ENCODE measurements around the gene PUM1. TPM values are rescaled to one million over a fixed set of nuclear protein-coding genes. Genes with fewer than 3 reads are reported as not detected.
A peak's percentile ranks its signal among the peaks of the same experiment; 100 is the strongest.

The PUM1 gene
- total and polyA plus RNA-seq, 8 donors = 12.9 to 126 (median 78.5) TPM

DNA sequence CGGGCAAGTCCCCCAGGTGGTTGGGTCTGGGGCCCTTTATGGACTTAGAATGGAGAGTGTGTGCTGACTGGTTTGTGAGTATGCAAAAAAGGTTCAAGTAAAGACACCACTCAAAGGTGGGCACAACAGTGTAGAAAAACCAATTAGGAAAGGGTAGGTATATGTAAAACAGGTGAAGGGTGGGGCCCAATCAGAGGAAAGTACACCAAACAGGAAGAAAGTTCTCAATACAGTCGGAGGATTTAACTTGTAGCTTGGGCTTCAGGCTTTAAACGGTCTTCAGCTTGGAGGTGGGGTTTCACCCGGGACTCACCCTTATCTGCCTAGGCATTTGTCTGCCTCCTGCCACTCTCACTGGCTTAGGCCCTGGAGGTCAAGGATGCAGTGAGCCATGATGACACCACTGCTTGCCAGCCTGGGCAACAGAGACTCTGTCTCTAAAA is 6.8 kb upstream of the PUM1 start:
- intact Hi-C loops (cut with DNase I; ENCODE audit: low total_unique reads) = no loop called here
- WGBS, 5 donors = 40 to 58% (median 53%) methylated on average over 4 of the region's 4 CpGs
- Histone ChIP-seq H3K9me3 (no peaks in the 10 kb centered on the region), H3K27ac (no peak overlapping the region), H3K4me1 (no peaks in the 10 kb centered on the region), H3K27me3 (no peaks in the 10 kb centered on the region), H3K4me3 (no peak overlapping the region), H3K36me3 (no peaks in the 10 kb centered on the region)
- no peak for DNase-seq
- TF ChIP-seq EP300 (IDR thresholded peaks at IDR 0.05) = no peak
- TF ChIP-seq, protein P1, sequence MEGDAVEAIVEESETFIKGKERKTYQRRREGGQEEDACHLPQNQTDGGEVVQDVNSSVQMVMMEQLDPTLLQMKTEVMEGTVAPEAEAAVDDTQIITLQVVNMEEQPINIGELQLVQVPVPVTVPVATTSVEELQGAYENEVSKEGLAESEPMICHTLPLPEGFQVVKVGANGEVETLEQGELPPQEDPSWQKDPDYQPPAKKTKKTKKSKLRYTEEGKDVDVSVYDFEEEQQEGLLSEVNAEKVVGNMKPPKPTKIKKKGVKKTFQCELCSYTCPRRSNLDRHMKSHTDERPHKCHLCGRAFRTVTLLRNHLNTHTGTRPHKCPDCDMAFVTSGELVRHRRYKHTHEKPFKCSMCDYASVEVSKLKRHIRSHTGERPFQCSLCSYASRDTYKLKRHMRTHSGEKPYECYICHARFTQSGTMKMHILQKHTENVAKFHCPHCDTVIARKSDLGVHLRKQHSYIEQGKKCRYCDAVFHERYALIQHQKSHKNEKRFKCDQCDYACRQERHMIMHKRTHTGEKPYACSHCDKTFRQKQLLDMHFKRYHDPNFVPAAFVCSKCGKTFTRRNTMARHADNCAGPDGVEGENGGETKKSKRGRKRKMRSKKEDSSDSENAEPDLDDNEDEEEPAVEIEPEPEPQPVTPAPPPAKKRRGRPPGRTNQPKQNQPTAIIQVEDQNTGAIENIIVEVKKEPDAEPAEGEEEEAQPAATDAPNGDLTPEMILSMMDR (IDR thresholded peaks at IDR 0.05) = no peak
- TF ChIP-seq POLR2A (IDR thresholded peaks at IDR 0.05) = no peak
- TF ChIP-seq POLR2AphosphoS5 (IDR thresholded peaks at IDR 0.05) = no peak

DNA sequence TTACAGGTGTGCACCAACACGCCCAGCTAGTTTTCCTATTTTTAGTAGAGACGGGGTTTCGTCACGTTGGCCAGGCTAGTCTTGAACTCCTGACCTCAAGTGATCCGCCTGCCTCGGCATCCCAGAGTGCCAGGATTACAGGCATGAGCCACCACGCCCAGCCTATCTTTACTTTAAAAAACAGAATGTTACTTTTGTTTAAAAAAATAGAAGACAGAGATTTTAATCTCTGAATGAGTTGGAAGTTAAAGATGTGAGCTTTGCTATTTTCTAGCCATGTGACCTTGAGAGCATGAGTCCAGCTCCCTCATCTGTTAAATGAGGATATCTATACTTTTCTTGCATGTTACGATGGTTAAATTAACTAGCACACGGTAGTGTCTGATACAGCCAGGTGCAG is 3.9 kb upstream of the PUM1 start:
- 51 to 60% (median 55%) methylated on average over 9 of the region's 9 CpGs for WGBS, 5 donors
- Histone ChIP-seq H3K27me3 (no peaks in the 10 kb centered on the region), H3K27ac (no peak overlapping the region), H3K9me3 (no peaks in the 10 kb centered on the region), H3K4me3 (no peak overlapping the region), H3K4me1 (peaks cover 0 to 7% (median 4%) of the 10 kb centered on the region in 4 donors), H3K36me3 (no peaks in the 10 kb centered on the region)
- no peak for TF ChIP-seq EP300 (IDR thresholded peaks at IDR 0.05)
- no peak for TF ChIP-seq POLR2A (IDR thresholded peaks at IDR 0.05)
- TF ChIP-seq POLR2AphosphoS5 (IDR thresholded peaks at IDR 0.05) = no peak
- TF ChIP-seq, protein P1 (IDR thresholded peaks at IDR 0.05) = no peak
- intact Hi-C loops (cut with DNase I; ENCODE audit: low total_unique reads) = no loop called here
- DNase-seq = no peak

GRCh38 chr1:31064718-31065309 is 703 bp downstream of the PUM1 start:
- DNase-seq = peak in 1 of 2 donors; percentile 65

GRCh38 chr1:31064111-31064717 is 1.3 kb downstream of the PUM1 start:
- intact Hi-C loops (cut with DNase I; ENCODE audit: low total_unique reads) = no loop called here
- Histone ChIP-seq H3K27ac (peak overlapping the region in 4 of 5 donors; percentile 93 to 96 (median 95)), H3K4me1 (peaks cover 34 to 55% (median 45%) of the 10 kb centered on the region in 4 donors), H3K4me3 (peak overlapping the region; percentile 58 to 76 (median 68)), H3K36me3 (peaks cover under 1 to 5% (median 2%) of the 10 kb centered on the region in 4 donors), H3K9me3 (no peaks in the 10 kb centered on the region), H3K27me3 (no peaks in the 10 kb centered on the region)
- DNase-seq = peak in 1 of 2 donors; percentile 31
- TF ChIP-seq POLR2AphosphoS5 (IDR thresholded peaks at IDR 0.05) (no peak), POLR2A (IDR thresholded peaks at IDR 0.05) (no peak), EP300 (IDR thresholded peaks at IDR 0.05) (no peak)
- TF ChIP-seq, protein P1 (IDR thresholded peaks at IDR 0.05) = no peak
- 0 to 1% (median 1%) methylated on average over 8 of the region's 8 CpGs for WGBS, 5 donors

More at GRCh38 chr1:31064718-31065309, 703 bp downstream of the PUM1 start:
- H3K27ac ChIP-seq = peak overlapping the region; percentile 93 to 96 (median 96)
- no peaks in the 10 kb centered on the region for H3K9me3 ChIP-seq
- intact Hi-C loops (cut with DNase I; ENCODE audit: low total_unique reads) = no loop called here
- H3K4me3 ChIP-seq = peak overlapping the region; percentile 58 to 76 (median 68)
- 0 to 1% (median 1%) methylated on average over 19 of the region's 19 CpGs for whole genome bisulfite sequencing, 5 donors
- H3K27me3 ChIP-seq = no peaks in the 10 kb centered on the region
- TF ChIP-seq POLR2A (IDR thresholded peaks at IDR 0.05) (no peak), POLR2AphosphoS5 (IDR thresholded peaks at IDR 0.05) (no peak), EP300 (IDR thresholded peaks at IDR 0.05) (no peak)
- TF ChIP-seq, protein P1 (IDR thresholded peaks at IDR 0.05) = no peak
- H3K4me1 ChIP-seq = peaks cover 30 to 49% (median 41%) of the 10 kb centered on the region in 4 donors
- H3K36me3 ChIP-seq = no peaks in the 10 kb centered on the region
